Measurements from ENCODE around the gene CTAGE8.
"Not testable (repeated sequence)": the region's sequence is repeated elsewhere in the genome, so short reads cannot be mapped to it uniquely, and the experiment has no call there.

CTAGE8 gene

DNA sequence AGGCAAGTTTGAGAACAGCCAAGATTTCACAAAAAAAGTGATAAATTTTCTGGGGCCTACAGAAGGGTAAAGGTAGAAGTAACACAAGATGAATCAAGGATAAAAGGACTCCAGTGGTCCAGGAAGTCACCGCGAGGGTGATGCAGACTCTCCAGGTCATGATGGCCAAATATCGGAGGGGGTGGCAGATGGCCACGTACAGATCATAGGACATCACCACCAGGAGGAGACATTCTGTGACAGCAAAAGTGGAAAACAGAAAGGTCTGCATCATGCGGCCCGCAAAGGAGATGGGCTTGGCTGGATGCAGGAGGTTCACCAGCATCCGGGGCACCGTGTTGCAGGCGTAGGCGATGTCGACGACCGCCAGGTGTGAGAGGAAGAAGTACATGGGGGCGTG, 10.0 kb downstream of the CTAGE8 start:
- DNase-seq (ENCODE audit: low spot score); FAIRE-seq: not testable (repeated sequence)

GRCh38 chr7:144256112-144256511, 13.0 kb downstream of the CTAGE8 start:
- no peak for FAIRE-seq

DNA sequence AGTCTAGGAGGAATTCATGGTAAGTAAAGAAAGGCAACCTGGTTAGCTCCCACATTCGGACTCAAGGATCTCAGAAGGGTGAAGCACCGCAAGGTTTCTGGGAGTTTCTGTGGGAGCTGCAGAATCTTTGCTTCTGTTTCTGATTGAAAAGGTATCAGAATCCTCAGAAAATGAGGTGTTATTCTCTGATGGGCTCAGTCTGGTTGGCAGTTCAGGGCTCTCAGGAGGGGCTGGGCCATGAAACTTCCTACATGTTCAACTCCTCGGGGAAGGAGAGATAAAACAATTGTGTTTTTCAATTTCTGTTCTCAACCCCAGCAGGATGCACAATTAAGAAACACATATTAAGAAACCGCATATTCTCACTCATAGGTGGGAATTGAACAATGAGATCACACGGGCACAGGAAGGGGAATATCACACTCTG, 13.6 kb downstream of the CTAGE8 start:
- DNase-seq (ENCODE audit: low spot score) (no peak), FAIRE-seq (no peak)

More at GRCh38 chr7:144256112-144256511, 13.0 kb downstream of the CTAGE8 start:
- no peak for DNase-seq (ENCODE audit: low spot score)

DNA sequence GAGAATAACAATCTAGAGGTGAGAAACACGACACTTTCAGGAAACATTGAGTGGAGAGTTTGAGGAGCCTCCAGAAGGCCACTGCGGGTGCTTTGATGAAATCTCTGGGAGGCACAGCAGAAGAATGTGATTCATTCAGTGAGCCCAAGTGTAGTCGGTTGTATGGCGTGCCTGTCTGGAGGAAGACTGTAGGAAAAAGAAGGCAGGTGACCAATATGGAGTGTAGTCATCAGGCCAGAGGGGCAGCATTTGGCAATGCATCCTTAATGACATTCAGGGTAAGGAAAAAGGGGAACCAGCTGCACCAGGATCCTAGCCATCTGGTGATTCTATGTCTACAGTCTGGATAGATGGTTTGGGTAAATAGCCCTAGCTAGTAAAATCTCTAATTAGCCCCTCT, 16.8 kb downstream of the CTAGE8 start:
- DNase-seq (ENCODE audit: low spot score); FAIRE-seq: not testable (repeated sequence)

GRCh38 chr7:144247674-144248330, 21.3 kb downstream of the CTAGE8 start:
- FAIRE-seq; DNase-seq (ENCODE audit: low spot score): not testable (repeated sequence)

- not testable (repeated sequence) for FAIRE-seq; DNase-seq (ENCODE audit: low spot score)
Observed at GRCh38 chr7:144246967-144247366, 22.1 kb downstream of the CTAGE8 start.

GRCh38 chr7:144245372-144245771, 23.7 kb downstream of the CTAGE8 start:
- not testable (repeated sequence) for DNase-seq (ENCODE audit: low spot score); FAIRE-seq

DNA sequence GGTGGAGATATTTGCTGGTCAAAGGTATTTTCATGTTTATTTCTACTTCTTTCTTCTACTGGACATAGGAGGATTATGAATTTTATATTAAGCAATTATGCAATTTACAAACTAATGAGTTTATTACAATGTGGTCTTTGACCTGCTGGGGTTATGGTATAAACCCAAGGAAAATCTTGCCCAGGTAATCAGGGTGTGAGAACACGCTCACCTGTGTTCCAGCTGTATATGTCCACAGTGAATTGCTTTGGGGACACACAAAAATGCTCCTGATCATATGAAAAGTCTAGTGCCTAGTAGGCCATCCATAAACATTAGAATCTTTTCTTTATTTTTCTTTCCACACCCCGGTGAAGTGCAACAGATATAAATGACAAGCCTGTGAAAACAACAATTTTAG, 29.7 kb downstream of the CTAGE8 start, which contains the start of gene OR2A42:
Gene OR2A42, minus strand, starts transcription at position 241 of the 400 bp plus-strand sequence. CDS start 6,762 bp downstream, outside the sequence.
- not testable (repeated sequence) for DNase-seq (ENCODE audit: low spot score); FAIRE-seq

DNA sequence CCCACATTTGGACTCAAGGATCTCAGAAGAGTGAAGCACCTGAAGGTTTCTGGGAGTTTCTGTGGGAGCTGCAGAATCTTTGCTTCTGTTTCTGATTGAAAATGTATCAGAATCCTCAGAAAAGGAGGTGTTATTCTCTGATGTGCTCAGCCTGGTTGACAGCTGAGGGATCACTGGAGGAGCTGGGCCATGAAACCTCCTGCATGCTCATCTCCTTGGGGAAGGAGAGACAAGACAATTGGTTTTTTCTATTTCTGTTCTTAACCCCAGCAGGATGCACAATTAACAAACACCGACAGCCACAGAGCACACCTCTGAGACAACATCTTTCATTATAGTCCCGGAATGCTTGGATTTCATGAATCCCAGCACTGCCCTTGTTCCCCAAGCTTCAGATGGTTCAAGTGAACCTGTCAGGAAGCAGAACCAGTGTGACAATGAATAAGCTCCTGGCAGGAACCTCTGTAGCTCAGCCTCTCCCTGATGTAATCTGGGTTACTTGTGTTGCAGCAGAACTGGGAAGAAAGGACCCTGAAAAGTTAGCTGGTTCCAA, 30.5 kb downstream of the CTAGE8 start:
- FAIRE-seq; DNase-seq (ENCODE audit: low spot score): not testable (repeated sequence)

DNA sequence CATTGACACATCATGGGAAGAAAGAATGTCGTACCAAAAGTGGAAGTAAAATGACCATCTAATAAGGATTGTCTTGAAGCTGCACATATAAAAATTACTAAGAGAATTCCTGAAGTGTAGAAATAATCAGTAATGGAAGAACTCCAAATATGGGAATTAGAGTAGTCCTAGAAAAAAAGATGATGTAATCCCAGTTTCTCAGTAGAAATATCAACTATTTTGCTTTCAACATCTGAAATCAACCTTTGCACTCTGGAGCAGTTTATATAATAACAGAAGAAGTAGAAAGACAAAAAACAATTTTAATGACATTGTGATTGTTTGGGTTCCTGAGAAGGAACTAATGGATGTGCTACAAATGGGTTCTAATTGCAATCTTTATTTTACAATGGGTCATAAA, 36.0 kb downstream of the CTAGE8 start:
- FAIRE-seq; DNase-seq (ENCODE audit: low spot score): not testable (repeated sequence)

- not testable (repeated sequence) for DNase-seq (ENCODE audit: low spot score); FAIRE-seq
Observed at GRCh38 chr7:144231027-144231426, 38.1 kb downstream of the CTAGE8 start.

- DNase-seq (ENCODE audit: low spot score); FAIRE-seq: not testable (repeated sequence)
Observed at GRCh38 chr7:144228810-144229209, 40.3 kb downstream of the CTAGE8 start.

DNA sequence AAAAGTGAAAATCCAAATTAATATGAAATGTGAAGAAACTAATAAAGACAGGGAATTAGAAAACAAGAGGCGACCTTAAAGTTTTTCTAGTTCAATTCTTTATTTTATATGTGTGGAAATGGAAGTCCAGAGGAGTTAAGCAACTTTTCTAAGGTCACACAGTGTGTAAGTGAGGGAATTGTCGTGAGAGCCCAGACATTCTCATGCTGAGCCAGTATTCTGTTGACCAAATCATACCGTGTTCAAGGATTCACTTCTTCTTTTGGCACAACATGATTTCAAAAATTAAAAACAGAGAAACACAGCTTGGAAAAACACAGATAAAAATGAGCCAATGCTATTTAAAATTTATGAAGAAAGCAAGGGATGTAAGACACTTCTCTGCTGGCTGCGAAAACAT, 42.2 kb downstream of the CTAGE8 start:
- DNase-seq (ENCODE audit: low spot score); FAIRE-seq: not testable (repeated sequence)

DNA sequence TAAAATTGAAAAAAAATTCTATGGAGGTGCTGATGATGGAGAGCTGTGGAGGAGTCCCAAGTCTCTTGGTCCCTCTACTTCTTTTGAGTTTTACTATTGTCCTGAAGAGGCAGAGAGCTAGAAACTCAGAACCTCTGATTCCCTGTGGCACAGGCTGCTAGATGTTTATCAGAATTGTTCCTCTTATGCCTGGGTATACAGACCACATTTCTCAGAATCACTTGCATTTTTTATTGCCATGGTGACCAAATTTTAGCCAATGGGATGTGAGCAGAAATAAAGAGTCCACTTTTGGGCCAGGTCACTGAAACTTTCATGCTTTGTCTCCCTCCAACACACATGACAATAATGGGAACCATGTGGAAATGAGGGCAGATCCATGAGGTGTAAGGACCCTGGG, 45.4 kb downstream of the CTAGE8 start:
- not testable (repeated sequence) for FAIRE-seq; DNase-seq (ENCODE audit: low spot score)

GRCh38 chr7:144220531-144220930, 48.6 kb downstream of the CTAGE8 start:
- not testable (repeated sequence) for FAIRE-seq; DNase-seq (ENCODE audit: low spot score)

DNA sequence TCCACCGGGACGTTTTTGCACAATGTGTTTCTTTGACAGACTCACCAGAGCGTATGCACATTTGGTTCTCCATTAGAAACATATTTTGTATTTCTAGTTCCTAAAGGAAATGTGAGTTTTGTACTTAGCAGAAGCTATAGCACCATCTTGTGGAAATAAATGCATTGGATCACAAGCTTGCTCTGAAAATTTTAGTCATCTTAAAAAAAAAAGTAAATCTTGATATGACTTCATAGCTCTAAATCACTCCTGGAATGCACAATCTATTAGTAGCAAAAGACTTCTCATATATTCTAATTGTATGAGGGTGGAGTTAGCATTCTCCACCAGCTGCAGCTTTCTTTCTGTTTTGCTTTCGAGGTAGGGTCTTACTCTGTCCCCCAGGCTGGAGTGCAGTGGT, 49.9 kb downstream of the CTAGE8 start:
- not testable (repeated sequence) for FAIRE-seq; DNase-seq (ENCODE audit: low spot score)

DNA sequence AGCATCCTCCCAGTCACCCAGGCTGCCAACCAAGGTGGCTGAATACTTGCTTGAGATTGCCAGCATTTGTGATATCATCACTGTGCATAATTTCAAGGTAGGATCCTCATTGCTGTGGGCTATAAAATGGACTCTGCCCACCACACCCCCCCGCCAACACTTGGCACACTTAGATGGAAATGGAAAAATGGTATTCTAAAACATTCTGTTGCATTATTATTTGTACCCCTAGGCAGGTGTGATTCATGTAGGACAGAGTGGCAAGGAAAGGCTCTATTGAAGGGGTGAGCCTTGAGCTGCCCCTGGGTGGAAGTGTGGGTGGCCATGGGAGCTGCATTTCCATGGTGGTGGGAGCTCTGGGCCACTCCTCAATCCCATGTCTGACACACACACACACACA, 50.5 kb downstream of the CTAGE8 start:
- DNase-seq (ENCODE audit: low spot score); FAIRE-seq: not testable (repeated sequence)

GRCh38 chr7:144217200-144217599, 51.9 kb downstream of the CTAGE8 start:
- DNase-seq (ENCODE audit: low spot score); FAIRE-seq: not testable (repeated sequence)
